Psoas muscle (tissue), 8 donors: Measurements from ENCODE around the gene ARHGEF10L. TPM values are rescaled to one million over a fixed set of nuclear protein-coding genes. Genes with fewer than 3 reads are reported as not detected.

Experiments
- ATAC-seq, 4 donors: fragments of 200-7000 bp; cut with Tn5 transposase; one replicate each; pipeline ENCODE4 v1.9.1; 2020; ENCODE audit warnings: moderate library complexity in 3 of 4, mild to moderate bottlenecking in 2 of 4
- DNase-seq, 2 donors: peaks; one replicate each; pipeline ENCODE4 v3.0.0-alpha.2; 2020
- H3K27ac ChIP-seq: fragments of 200-600 bp; one replicate; pipeline ENCODE4 v1.8.0; 2022
- H3K27me3 ChIP-seq, 3 donors: fragments of 200-600 bp in 1 of 3; one replicate each; pipeline versions ENCODE4 v1.6.1 to v1.8.0; 2013 to 2022; ENCODE audit warnings: low read length in 2 of 3, mild to moderate bottlenecking in 2 of 3, moderate library complexity in 1 of 3; ENCODE audit not compliant: insufficient read depth in 3 of 3
- H3K36me3 ChIP-seq, 2 donors: fragments of 200-600 bp in 1 of 2; one replicate each; pipeline versions ENCODE4 v1.6.1 to v1.8.0; 2013 to 2022; ENCODE audit warnings: low read depth in 1 of 2, mild to moderate bottlenecking in 1 of 2, moderate library complexity in 1 of 2; ENCODE audit not compliant: insufficient read depth in 1 of 2
- H3K4me1 ChIP-seq: fragments of 200-600 bp; one replicate; pipeline ENCODE4 v1.8.0; 2022
- H3K4me3 ChIP-seq: fragments of 200-600 bp; one replicate; pipeline ENCODE4 v1.8.0; 2022; ENCODE audit warnings: mild to moderate bottlenecking
- H3K9me3 ChIP-seq: fragments of 200-600 bp; one replicate; pipeline ENCODE4 v1.8.0; 2022
- CTCF ChIP-seq: fragments of 200-600 bp; IDR thresholded peaks from one replicate; pipeline ENCODE4 v1.8.0; 2022; ENCODE audit warnings: antibody characterized with exemption
- WGBS, 3 donors: extraction: QIAGEN DNeasy Blood & Tissue Kit; methylation state at CpG; one replicate each; pipeline versions ENCODE4 v1.1.6 to v1.1.7; 2013; 5-methylcytosine and 5-hydroxymethylcytosine counted together
- intact Hi-C, 2 donors: fragments of 100-400 bp; cut with DNase I; formaldehyde crosslinking; loops; one replicate each; pipeline versions ENCODE4 v1.11.0 to v1.14.2; 2022
- polyA plus RNA-seq, 3 donors: library from polyadenylated mRNA; stranded (reverse); fragments of 200-250 nt; gene quantifications; one replicate each; pipeline ENCODE4 v1.2.3, GENCODE V29; 2013
- total RNA-seq, 4 donors: library from RNA; stranded (reverse); fragmentation: NEBNext Ultra II Directional in 2 of 4; extraction: Animal tissue kit (Norgen Biotek cat#: 25700) in 2 of 4; gene quantifications; one replicate each; pipeline versions ENCODE4 v1.2.1 to v1.2.4, GENCODE V29; 2021 to 2023
- donor health status: healthy with polysubstance abuse.
- donor health status: DM: no; HTN: no; CAD: no; lungs with moderate emphysema.
- donor health status: Bipolar disorder and iron deficiency.
- donor health status: healthy.
- donor health status: DM: yes; HTN: yes; CAD: no.
- donor health status: DM: no; HTN: no; CAD: no.
- donor health status: DM: no; HTN: no; CAD: no.
- donor health status: DM: yes; HTN: yes; CAD: no.

ARHGEF10L gene
- total and polyA plus RNA-seq, 7 donors: 18.8 to 108 (median 37.1) TPM

- no peak for DNase-seq
- Histone ChIP-seq H3K4me3 (no peak overlapping the region), H3K9me3 (no peaks in the 10 kb centered on the region), H3K27me3 (no peaks in the 10 kb centered on the region), H3K36me3 (peaks cover 0 to 11% of the 10 kb centered on the region in 2 donors), H3K27ac (no peak overlapping the region), H3K4me1 (peaks cover 14% of the 10 kb centered on the region)
- ATAC-seq: no peak
- no peak for TF ChIP-seq CTCF
- intact Hi-C loops: no loop called here
- 61 to 65% (median 64%) methylated on average over 26 of the region's 26 CpGs for WGBS, 3 donors
Measured at GRCh38 chr1:17603091-17603841, 63.8 kb downstream of the ARHGEF10L start.

DNA sequence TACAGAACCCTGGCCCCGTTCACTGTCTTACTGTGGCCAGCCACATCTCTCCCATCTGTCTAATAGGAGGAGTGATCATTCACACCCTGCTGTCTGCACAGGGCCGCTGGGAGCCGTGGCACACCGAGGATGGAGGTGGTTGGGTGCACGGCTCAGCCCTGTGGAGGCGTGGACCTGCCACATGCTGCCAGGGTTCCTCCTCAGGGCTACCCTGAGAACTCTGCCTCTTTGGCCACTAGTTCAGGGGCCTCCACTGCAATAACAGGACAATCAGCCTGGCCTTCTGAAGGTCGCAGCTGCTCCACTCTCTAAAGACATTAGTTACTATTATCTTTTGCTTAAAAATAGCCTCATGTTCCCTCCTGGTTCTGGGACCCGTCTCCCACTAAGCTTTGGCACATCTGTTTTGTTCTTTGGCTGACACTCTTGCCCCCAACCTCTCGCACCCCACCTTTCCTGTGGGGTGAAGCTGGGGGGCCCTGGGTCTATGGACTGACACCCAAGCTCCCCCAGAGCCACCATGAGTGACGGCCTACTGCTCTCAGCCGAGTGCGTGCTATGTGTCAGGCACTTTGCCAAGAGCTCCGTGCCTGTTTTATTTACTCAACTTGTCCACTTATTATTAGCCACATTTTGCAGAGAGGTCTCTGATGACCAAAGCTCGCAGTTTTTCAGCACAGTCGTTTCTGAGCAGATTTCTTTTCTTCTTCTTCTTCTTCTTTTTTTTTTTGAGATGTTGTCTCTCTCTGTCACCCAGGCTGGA lies 66.3 kb downstream of the ARHGEF10L start:
- 43 to 62% (median 53%) methylated on average over 15 of the region's 15 CpGs for WGBS, 3 donors
- intact Hi-C loops: loop anchor here in 1 of 2 donors (2.0 kb wide), 1 partner anchor 103 kb away; no protein-coding TSS in a partner anchor
- H3K27ac ChIP-seq: peak overlapping the region; percentile 58

DNA sequence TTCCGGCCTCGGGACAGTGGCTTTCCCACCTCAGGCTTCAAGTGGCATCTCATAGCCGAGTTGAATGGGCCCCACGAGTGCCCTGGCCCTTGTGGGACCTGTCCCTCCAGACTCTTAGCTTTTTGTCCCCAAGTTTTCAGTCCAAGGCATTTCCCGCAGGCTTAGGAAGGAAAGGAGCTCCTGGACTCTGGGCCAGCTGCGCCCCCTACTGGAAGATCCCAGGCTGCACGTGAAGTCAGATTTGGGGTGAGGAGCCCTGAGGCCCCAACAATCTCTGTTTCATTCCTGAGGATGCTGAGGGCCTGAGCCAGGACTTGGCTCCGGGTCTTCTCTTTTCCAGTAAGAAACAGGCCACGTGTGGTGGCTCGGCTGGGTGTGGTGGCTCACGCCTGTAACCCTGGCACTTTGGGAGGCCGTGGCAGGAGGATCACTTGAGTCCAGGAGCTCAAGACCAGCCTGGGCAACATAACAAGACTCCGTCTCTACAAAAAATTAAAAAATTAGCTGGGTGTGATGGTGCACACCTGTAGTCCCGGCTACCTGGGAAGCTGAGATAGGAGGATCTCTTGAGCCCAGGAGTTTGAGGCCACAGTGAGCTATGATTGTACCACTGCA lies 67.4 kb downstream of the ARHGEF10L start:
- DNase-seq (peak; percentile 78 to 87), ATAC-seq (peak; percentile 62 to 88 (median 74))
- Histone ChIP-seq H3K27me3 (no peaks in the 10 kb centered on the region), H3K27ac (no peak overlapping the region), H3K9me3 (no peaks in the 10 kb centered on the region), H3K4me1 (peaks cover 6% of the 10 kb centered on the region), H3K4me3 (no peak overlapping the region), H3K36me3 (peaks cover 0 to 21% of the 10 kb centered on the region in 2 donors)
- WGBS, 3 donors: 58 to 66% (median 60%) methylated on average over 14 of the region's 14 CpGs
- TF ChIP-seq CTCF: peak; percentile 93
- intact Hi-C loops: loop anchor here (1.0 to 2.0 kb wide), 2 partner anchors 104 to 105 kb away; no protein-coding TSS in a partner anchor

More for the DNA sequence above, 66.3 kb downstream of the ARHGEF10L start:
- Histone ChIP-seq H3K9me3 (no peaks in the 10 kb centered on the region), H3K27me3 (no peaks in the 10 kb centered on the region), H3K4me1 (peaks cover 6% of the 10 kb centered on the region), H3K36me3 (peaks cover 0 to 21% of the 10 kb centered on the region in 2 donors), H3K4me3 (no peak overlapping the region)
- no peak for TF ChIP-seq CTCF
- ATAC-seq (peak in 3 of 4 donors; percentile 34 to 61 (median 49)), DNase-seq (no peak)

GRCh38 chr1:17607644-17608581 lies 68.4 kb downstream of the ARHGEF10L start:
- ATAC-seq (no peak), DNase-seq (no peak)
- intact Hi-C loops: loop anchor here (1.0 to 2.0 kb wide), 2 partner anchors 105 to 106 kb away; no protein-coding TSS in a partner anchor
- TF ChIP-seq CTCF: no peak
- H3K4me1 ChIP-seq: peaks cover 6% of the 10 kb centered on the region
- no peak overlapping the region for H3K27ac ChIP-seq
- H3K9me3 ChIP-seq: no peaks in the 10 kb centered on the region
- no peak overlapping the region for H3K4me3 ChIP-seq
- 92 to 94% (median 93%) methylated on average over 30 to 34 of the region's 34 CpGs for WGBS, 3 donors
- H3K36me3 ChIP-seq: peaks cover 0 to 24% of the 10 kb centered on the region in 2 donors
- H3K27me3 ChIP-seq: no peaks in the 10 kb centered on the region
